ENCODE measurements around the gene ME1. TPM values are rescaled to one million over a fixed set of nuclear protein-coding genes. Genes with fewer than 3 reads are reported as not detected.

ME1 gene
- total and polyA plus RNA-seq, 2 donors (not counting 3 experiments of a cell fraction or from before 2014, with no cell fraction given) = 7.3 to 29.3 TPM

GRCh38 chr6:83270971-83271719 lies 159.7 kb downstream of the ME1 start:
- Histone ChIP-seq H3K4me1 (ENCODE audit: control insufficient read depth, extremely low read depth, insufficient read depth, low read length) (peaks cover 23% of the 10 kb centered on the region), H2AFZ (ENCODE audit: low read depth, low read length) (no peak overlapping the region), H3K36me3 (ENCODE audit: control insufficient read depth in 2 of 2, extremely low read depth in 1 of 2, insufficient read depth in 2 of 2, low read length in 2 of 2) (no peaks in the 10 kb centered on the region), H3K27me3 (ENCODE audit: control insufficient read depth in 2 of 2, insufficient read depth in 2 of 2, low read length in 2 of 2) (no peaks in the 10 kb centered on the region), H3K4me2 (ENCODE audit: insufficient read depth, low read length) (peak overlapping the region; percentile 34), H4K20me1 (replicated peaks; ENCODE audit: control insufficient read depth, extremely low read depth, insufficient read depth, low read length) (no peaks in the 10 kb centered on the region), H3K4me3 (replicated peaks in 1 of 3; ENCODE audit: insufficient read depth in 1 of 3, low read depth in 1 of 3, low read length in 3 of 3) (no peak overlapping the region), H3K9ac (replicated peaks; ENCODE audit: extremely low read depth, insufficient read depth, low read length) (no peak overlapping the region), H3K9me3 (replicated peaks; ENCODE audit: control insufficient read depth, insufficient read depth, low read length) (no peaks in the 10 kb centered on the region), H3K79me2 (ENCODE audit: control insufficient read depth, insufficient read depth, low read length) (no peaks in the 10 kb centered on the region), H3K27ac (ENCODE audit: insufficient read depth, low read depth, low read length) (peak overlapping the region; percentile 9), H3K9me1 (replicated peaks; ENCODE audit: control insufficient read depth, extremely low read depth, insufficient read depth, low read length) (no peaks in the 10 kb centered on the region)
- intact Hi-C loops (cut with micrococcal nuclease) = no loop called here
- BruUV-seq (replicated peaks) = no TSS peak
- dilution Hi-C loops (cut with MboI; ENCODE audit: extremely low pct_ligation_motif_present, low sequenced_read_pairs) = no loop called here
- ChIA-PET POLR2A (no interaction called here), CTCF (no interaction called here)
- peak; percentile 80 for DNase-seq (ENCODE audit: low read depth, low spot score)
- FAIRE-seq = peak; percentile 60
- TF ChIP-seq POLR2AphosphoS5 (IDR thresholded peaks at IDR 0.05; ENCODE audit: insufficient read depth, low read depth, low read length) (no peak), GATA2 (IDR thresholded peaks at IDR 0.05; ENCODE audit: insufficient read depth, insufficient read length, low read depth, low read length) (peak; percentile 91), FOS (IDR thresholded peaks at IDR 0.05; ENCODE audit: borderline replicate concordance, insufficient read depth, low read length) (peak; percentile 95), EZH2 (IDR thresholded peaks at IDR 0.05; ENCODE audit: borderline replicate concordance, low read depth, low read length, severe bottlenecking) (no peak), MAX (IDR thresholded peaks at IDR 0.05; ENCODE audit: insufficient read depth, insufficient read length) (no peak), CTCF (IDR thresholded peaks at IDR 0.05; ENCODE audit: extremely low read depth in 1 of 2, insufficient read depth in 1 of 2, low read depth in 1 of 2, low read length in 2 of 2) (no peak), MYC (IDR thresholded peaks at IDR 0.05; ENCODE audit: low read depth, low read length) (no peak), JUN (IDR thresholded peaks at IDR 0.05; ENCODE audit: borderline replicate concordance, insufficient read depth, insufficient read length, low read depth) (peak; percentile 97), POLR2A (IDR thresholded peaks at IDR 0.05; ENCODE audit: low read depth, low read length) (no peak)

All from endothelial cell of umbilical vein (primary cell).